SK-MEL-5 (cell line): ENCODE data around the gene LKAAEAR1. TPM values are rescaled to one million over a fixed set of nuclear protein-coding genes. Genes with fewer than 3 reads are reported as not detected.
"Not testable (repeated sequence)": the region's sequence is repeated elsewhere in the genome, so short reads cannot be mapped to it uniquely, and the experiment has no call there.

Experiments
- DNase-seq: peaks from one replicate; pipeline ENCODE4 v3.0.0-alpha.2; 2016; ENCODE audit warnings: low read depth, low spot score
- in situ Hi-C: cut with HindIII; loops from 2 replicates; pipeline ENCODE4 v1.10.0; 2016; ENCODE audit warnings: low sequenced_read_pairs, high pct_unique_total_duplicates, low pct_unique_long_range_greater_than_20kb
- total RNA-seq: library from RNA; depleted of rRNA; stranded (reverse); fragments of >200 nt; shearing (Covaris generic); gene quantifications from 2 replicates; pipeline ENCODE4 v1.2.3, GENCODE V29; 2014

The LKAAEAR1 gene
- total RNA-seq, 1 experiment from 2014 or later = 1.1 TPM

- in situ Hi-C loops = no loop called here
- DNase-seq = peak; percentile 51
These were observed 17.8 kb upstream of the LKAAEAR1 start for GRCh38 chr20:64101731-64102621.

- no peak for DNase-seq
- in situ Hi-C loops = no loop called here
These were observed 16.9 kb upstream of the LKAAEAR1 start for GRCh38 chr20:64100946-64101688.

- no peak for DNase-seq
- in situ Hi-C loops = no loop called here
These were observed 16.3 kb upstream of the LKAAEAR1 start for GRCh38 chr20:64100566-64100888.

- DNase-seq = no peak
- in situ Hi-C loops = no loop called here
These were observed 15.8 kb upstream of the LKAAEAR1 start for GRCh38 chr20:64099880-64100565.

- in situ Hi-C loops = no loop called here
- no peak for DNase-seq
These were observed 15.0 kb upstream of the LKAAEAR1 start for GRCh38 chr20:64099086-64099786.

- in situ Hi-C loops = no loop called here
- no peak for DNase-seq
These were observed 14.3 kb upstream of the LKAAEAR1 start for GRCh38 chr20:64098471-64099013.

- DNase-seq = no peak
- in situ Hi-C loops = no loop called here
These were observed 12.3 kb upstream of the LKAAEAR1 start for GRCh38 chr20:64096535-64096934.

- in situ Hi-C loops = no loop called here
- DNase-seq = no peak
These were observed 11.7 kb upstream of the LKAAEAR1 start for GRCh38 chr20:64095927-64096326.

- in situ Hi-C loops = no loop called here
- no peak for DNase-seq
These were observed 11.3 kb upstream of the LKAAEAR1 start for GRCh38 chr20:64095455-64095854.

- in situ Hi-C loops = no loop called here
- peak; percentile 40 for DNase-seq
These were observed 8.9 kb upstream of the LKAAEAR1 start for GRCh38 chr20:64093013-64093503.

GRCh38 chr20:64092258-64093012, 8.2 kb upstream of the LKAAEAR1 start:
- no peak for DNase-seq
- in situ Hi-C loops = no loop called here

GRCh38 chr20:64091770-64092169, 7.6 kb upstream of the LKAAEAR1 start:
- in situ Hi-C loops = no loop called here

GRCh38 chr20:64091340-64091739, 7.1 kb upstream of the LKAAEAR1 start:
- DNase-seq = no peak
- in situ Hi-C loops = no loop called here

More at GRCh38 chr20:64091770-64092169, 7.6 kb upstream of the LKAAEAR1 start:
- DNase-seq = no peak

GRCh38 chr20:64090165-64090564, 6.0 kb upstream of the LKAAEAR1 start:
- in situ Hi-C loops = no loop called here
- peak; percentile 34 for DNase-seq

- DNase-seq, in situ Hi-C loops: not testable (repeated sequence)
These were observed 4.4 kb upstream of the LKAAEAR1 start for GRCh38 chr20:64088586-64088985.

- DNase-seq, in situ Hi-C loops: not testable (repeated sequence)
These were observed 3.1 kb upstream of the LKAAEAR1 start for GRCh38 chr20:64087226-64087825.
